GM12878 (cell line): ENCODE measurements around the gene PRIMPOL. TPM values are rescaled to one million over a fixed set of nuclear protein-coding genes. Genes with fewer than 3 reads are reported as not detected.
"Not testable (repeated sequence)": the region's sequence is repeated elsewhere in the genome, so short reads cannot be mapped to it uniquely, and the experiment has no call there.

Experiments
- ATAC-seq: fragments of 200-7000 bp; cut with Tn5 transposase; 3 replicates; pipeline ENCODE4 v1.9.1; 2020; ENCODE audit warnings: mild to moderate bottlenecking, moderate library complexity
- BruUV-seq: library from RNA; stranded (reverse); fragments of 400-500 nt; replicated peaks from 2 replicates; lab custom pipeline; 2021; lab: Mats Ljungman, UMichigan
- CTCF ChIA-PET: fragments of 300-600 bp; sonication (Branson Sonifier 250); formaldehyde crosslinking; extraction: SDS; loops from one replicate; lab custom pipeline; 2021; ENCODE audit warnings: inconsistent platforms; lab: Yijun Ruan, JAX
- POLR2A ChIA-PET: fragments of 350-600 bp; formaldehyde crosslinking; extraction: SDS; loops from one replicate; lab custom pipeline; 2021; ENCODE audit warnings: inconsistent platforms; lab: Charles Lee
- RAD21 ChIA-PET: fragments of 300-600 bp; sonication (Branson Sonifier 250); formaldehyde crosslinking; loops from one replicate; lab custom pipeline; 2023; ENCODE audit warnings: antibody characterized with exemption; ENCODE audit not compliant: unreplicated experiment; lab: Charles Lee
- SMC1A ChIA-PET: fragments of 300-600 bp; sonication (Branson Sonifier 250); formaldehyde crosslinking; loops from one replicate; lab custom pipeline; 2023; ENCODE audit not compliant: unreplicated experiment, uncharacterized antibody; lab: Charles Lee
- DNase-seq: peaks from one replicate; pipeline ENCODE4 v3.0.0-alpha.2; 2011; ENCODE audit warnings: low read depth, low spot score
- FAIRE-seq: peaks from 3 replicates; lab custom pipeline; 2011; peaks lifted over from hg19 to GRCh38; lab: Jason Lieb, UNC
- H2AFZ ChIP-seq: 2 replicates; pipeline ENCODE4 v1.6.0; 2011; ENCODE audit warnings: low read depth, low read length, control low read depth; ENCODE audit not compliant: control insufficient read depth
- H3K27ac ChIP-seq: 2 replicates; pipeline ENCODE4 v1.5.1; 2011; ENCODE audit warnings: control low read depth; ENCODE audit not compliant: control insufficient read depth, insufficient read depth
- H3K27me3 ChIP-seq, 2 experiments: replicated peaks in 1 of 2; 2 replicates each; pipeline versions ENCODE4 v1.6.0 to v1.6.1; 2011; ENCODE audit warnings: low read length in 1 of 2; ENCODE audit not compliant: control insufficient read depth in 2 of 2, insufficient read depth in 2 of 2
- H3K36me3 ChIP-seq, 2 experiments: 2 replicates each; pipeline ENCODE4 v1.5.1; 2011; ENCODE audit warnings: low read length in 1 of 2; ENCODE audit not compliant: control insufficient read depth in 2 of 2, insufficient read depth in 2 of 2
- H3K4me1 ChIP-seq: 2 replicates; pipeline ENCODE4 v1.6.1; 2011; ENCODE audit warnings: mild to moderate bottlenecking, low read length, moderate library complexity, mixed read lengths; ENCODE audit not compliant: control insufficient read depth, insufficient read depth
- H3K4me2 ChIP-seq: 2 replicates; pipeline ENCODE4 v1.6.0; 2011; ENCODE audit warnings: control low read depth; ENCODE audit not compliant: control insufficient read depth, insufficient read depth
- H3K4me3 ChIP-seq: fragments of 200-600 bp; sonication (generic); 2 replicates; pipeline ENCODE4 v1.5.1; 2016
- H3K79me2 ChIP-seq: 2 replicates; pipeline ENCODE4 v1.6.0; 2011; ENCODE audit warnings: low read length; ENCODE audit not compliant: control insufficient read depth, insufficient read depth
- H3K9ac ChIP-seq: 2 replicates; pipeline ENCODE4 v1.8.0; 2011; ENCODE audit warnings: low read length, control low read depth, mixed read lengths; ENCODE audit not compliant: control insufficient read depth, insufficient read depth
- H3K9me3 ChIP-seq: replicated peaks from 3 replicates; pipeline ENCODE4 v1.5.1; 2011; ENCODE audit warnings: mild to moderate bottlenecking, low read length; ENCODE audit not compliant: control insufficient read depth, insufficient read depth
- H4K20me1 ChIP-seq: 2 replicates; pipeline ENCODE4 v1.6.0; 2011; ENCODE audit not compliant: control insufficient read depth, insufficient read depth
- SPI1 ChIP-seq: IDR thresholded peaks from 2 replicates; pipeline ENCODE4 v1.6.1; 2011; ENCODE audit warnings: low read depth, mild to moderate bottlenecking, low read length, moderate library complexity, borderline replicate concordance; ENCODE audit not compliant: insufficient read depth
- TARDBP ChIP-seq: IDR thresholded peaks from 2 replicates; pipeline ENCODE4 v1.6.1; 2016; ENCODE audit warnings: borderline replicate concordance
- WGBS: methylation state at CpG from one replicate; pipeline ENCODE4 v1.1.6; 2016; ENCODE audit warnings: low lambda C conversion rate; ENCODE audit not compliant: insufficient replicate concordance, insufficient coverage; ENCODE audit errors: missing lambda C conversion rate; 5-methylcytosine and 5-hydroxymethylcytosine counted together
- in situ Hi-C: fragments of 300-500 bp; cut with MboI; formaldehyde crosslinking; loops from 9 replicates; pipeline ENCODE4 v1.14.3; 2018; ENCODE audit warnings: mixed read lengths
- intact Hi-C: fragments of 100-400 bp; cut with micrococcal nuclease; formaldehyde crosslinking; loops from one replicate; pipeline ENCODE4 v1.14.2; 2022; ENCODE audit not compliant: unreplicated experiment
- polyA plus RNA-seq, 11 experiments: library from polyadenylated mRNA; depleted of rRNA in 4 of 11; unstranded in 6 of 11; stranded (reverse) in 5 of 11; fragments of >200 nt; fragmentation: Nextera tagmentation in 4 of 11; fragmentation: Illumina TruSeq in 1 of 11; extraction: Ambion mirVana in 4 of 11; extraction: Trizol in 1 of 11; gene quantifications; 1 replicate in 1 of 11; 2 replicates in 10 of 11; pipeline versions ENCODE4 v1.2.1 to v1.2.3, GENCODE V29; 2011 to 2016; ENCODE audit warnings: inconsistent platforms in 2 of 11, missing spikeins in 2 of 11, low read depth in 1 of 11
- total RNA-seq, 4 experiments: library from RNA; depleted of rRNA in 3 of 4; stranded (reverse); fragments of >200 nt in 3 of 4; fragmentation: Illumina TruSeq in 1 of 4; extraction: Trizol in 1 of 4; gene quantifications; 2 replicates each; pipeline versions ENCODE4 v1.2.1 to v1.2.3, GENCODE V29; 2013 to 2021

PRIMPOL gene
- total and polyA plus RNA-seq, 10 of the 15 experiments (the other 5 are each of a cell fraction or from before 2014, with no cell fraction given), result 10.6 to 23.7 (median 14.0) TPM

DNA sequence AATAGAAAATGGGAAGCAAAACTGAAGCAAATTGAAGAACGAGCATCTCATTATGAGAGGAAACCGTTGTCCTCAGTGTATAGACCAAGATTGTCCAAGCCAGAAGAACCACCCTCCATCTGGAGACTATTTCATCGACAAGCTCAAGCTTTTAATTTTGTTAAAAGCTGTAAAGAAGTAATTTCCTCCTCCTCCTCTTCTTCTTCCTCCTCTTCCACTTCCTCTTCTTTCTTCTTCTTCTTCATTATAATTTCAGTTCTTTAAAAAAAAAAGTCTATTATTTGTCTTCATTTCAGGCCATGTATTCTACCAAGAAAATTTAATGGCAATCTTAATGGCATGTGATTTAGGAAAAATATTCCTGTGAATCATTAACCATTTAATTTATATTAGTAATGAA lies 7.6 kb downstream of the PRIMPOL start:
- ATAC-seq, result no peak
- no peaks in the 10 kb centered on the region for H3K27me3 ChIP-seq
- H3K79me2 ChIP-seq, result no peaks in the 10 kb centered on the region
- no peak overlapping the region for H3K4me3 ChIP-seq
- 48% methylated on average over 3 of the region's 3 CpGs for WGBS
- TF ChIP-seq TARDBP (no peak), SPI1 (0 out of 2 replicates have a peak, but pooled peaks have one; percentile 9)
- TF ChIP-seq, all 136 proteins: peak for 1
- no peak overlapping the region for H2AFZ ChIP-seq
- intact Hi-C loops (no loop called here), in situ Hi-C loops (loop anchor here (10.0 kb wide), 1 partner anchor 62 kb away; no protein-coding TSS in a partner anchor)
- H3K27ac ChIP-seq, result no peak overlapping the region
- no peaks in the 10 kb centered on the region for H3K9me3 ChIP-seq
- H4K20me1 ChIP-seq, result no peaks in the 10 kb centered on the region
- SMC1A ChIA-PET, result no interaction called here
- no peak overlapping the region for H3K4me2 ChIP-seq
- RAD21 ChIA-PET, result no interaction called here
- H3K9ac ChIP-seq, result no peak overlapping the region
- peaks cover 7% of the 10 kb centered on the region; the same call in 1 of the 2 replicates for H3K4me1 ChIP-seq
- DNase-seq (no peak), FAIRE-seq (peak; percentile 38)
- CTCF ChIA-PET, result no interaction called here
- POLR2A ChIA-PET, result no interaction called here
- no peaks in the 10 kb centered on the region for H3K36me3 ChIP-seq
- no TSS peak for BruUV-seq

DNA sequence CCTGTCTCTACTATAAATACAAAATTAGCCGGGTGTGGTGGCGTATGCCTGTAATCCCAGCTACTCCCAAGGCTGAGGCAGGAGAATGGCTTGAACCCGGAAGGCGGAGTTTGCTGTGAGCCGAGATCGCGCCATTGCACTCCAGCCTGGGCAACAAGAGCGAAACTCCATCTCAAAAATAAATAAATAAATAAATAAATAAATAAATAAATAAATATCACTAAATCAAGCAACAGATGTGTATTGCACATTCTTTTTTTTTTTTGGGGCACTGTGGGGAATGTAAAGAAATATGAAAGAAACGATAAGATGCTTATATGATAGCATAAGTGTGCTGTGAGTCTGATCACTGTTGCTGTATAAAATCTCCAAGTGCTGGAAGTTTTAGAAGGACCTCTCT lies 8.3 kb downstream of the PRIMPOL start:
- SMC1A ChIA-PET, H3K79me2 ChIP-seq, POLR2A ChIA-PET, H3K9ac ChIP-seq, FAIRE-seq, H3K4me2 ChIP-seq, CTCF ChIA-PET, H3K9me3 ChIP-seq, H3K36me3 ChIP-seq, ATAC-seq, RAD21 ChIA-PET, H2AFZ ChIP-seq, BruUV-seq, H3K4me1 ChIP-seq, DNase-seq, H3K27me3 ChIP-seq, H3K4me3 ChIP-seq, H3K27ac ChIP-seq, H4K20me1 ChIP-seq, intact Hi-C loops: not testable (repeated sequence)
- in situ Hi-C loops, result loop anchor here (10.0 kb wide), 1 partner anchor 63 kb away; no protein-coding TSS in a partner anchor
- WGBS, result 97% methylated on average over 9 of the region's 9 CpGs
